Measurements from ENCODE around the gene TTYH3. TPM values are rescaled to one million over a fixed set of nuclear protein-coding genes. Genes with fewer than 3 reads are reported as not detected.

Gene TTYH3
- total and polyA plus RNA-seq, 8 donors = 82.9 to 153 (median 111) TPM

DNA sequence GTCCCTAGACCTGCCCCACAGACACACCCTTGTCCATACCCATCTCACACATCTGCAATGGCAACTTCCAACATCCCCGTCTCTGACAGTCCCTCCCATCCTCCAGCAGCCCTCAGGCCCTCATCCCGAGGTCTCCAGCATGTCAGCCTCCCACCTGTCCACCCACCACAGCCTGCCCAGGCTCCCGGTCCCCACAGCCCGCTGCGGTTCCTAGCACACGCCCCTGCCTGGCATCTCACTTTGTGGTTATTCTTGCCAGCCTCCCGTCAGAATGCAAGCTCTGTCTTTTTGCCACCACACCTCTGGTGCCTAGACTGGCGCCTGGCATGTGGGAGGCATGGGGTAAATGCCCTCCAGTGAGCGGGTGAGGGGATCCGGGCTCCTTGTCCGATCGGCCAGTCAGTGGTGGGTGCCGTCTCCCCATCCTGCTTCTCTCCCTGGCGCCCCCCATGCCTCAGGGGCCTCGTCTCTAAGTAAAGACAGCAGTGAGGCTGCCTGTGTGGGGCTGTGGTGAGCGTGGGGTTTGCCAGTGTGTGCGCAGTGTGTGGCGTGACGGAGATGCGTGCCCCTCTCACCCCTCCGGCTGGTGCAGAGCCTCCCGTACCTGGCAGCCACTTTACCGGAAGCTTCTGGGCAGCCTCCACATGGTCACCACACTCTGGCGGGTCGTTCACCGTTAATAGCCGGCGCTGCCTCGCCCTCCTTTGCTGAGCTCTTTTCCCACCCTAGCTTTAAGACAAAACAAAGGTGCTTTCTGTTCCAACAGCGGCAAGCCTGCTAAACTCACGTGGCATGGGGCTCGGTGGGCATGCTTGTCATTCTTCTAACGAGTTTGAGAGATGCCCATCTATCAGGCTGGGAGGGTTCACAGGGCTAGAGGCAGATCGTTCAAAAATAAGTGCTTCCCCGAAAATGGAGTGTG lies 28.5 kb upstream of the TTYH3 start:
- no peaks in the 10 kb centered on the region for H3K9me3 ChIP-seq
- DNase-seq (peak in 1 of 4 donors; percentile 56), ATAC-seq (no peak)
- no peaks in the 10 kb centered on the region for H3K27me3 ChIP-seq
- H3K4me1 ChIP-seq = peaks cover 5 to 41% of the 10 kb centered on the region in 2 donors
- H3K27ac ChIP-seq = no peak overlapping the region
- peaks cover 0 to 55% of the 10 kb centered on the region in 2 donors for H3K36me3 ChIP-seq
- TF ChIP-seq, protein P1, sequence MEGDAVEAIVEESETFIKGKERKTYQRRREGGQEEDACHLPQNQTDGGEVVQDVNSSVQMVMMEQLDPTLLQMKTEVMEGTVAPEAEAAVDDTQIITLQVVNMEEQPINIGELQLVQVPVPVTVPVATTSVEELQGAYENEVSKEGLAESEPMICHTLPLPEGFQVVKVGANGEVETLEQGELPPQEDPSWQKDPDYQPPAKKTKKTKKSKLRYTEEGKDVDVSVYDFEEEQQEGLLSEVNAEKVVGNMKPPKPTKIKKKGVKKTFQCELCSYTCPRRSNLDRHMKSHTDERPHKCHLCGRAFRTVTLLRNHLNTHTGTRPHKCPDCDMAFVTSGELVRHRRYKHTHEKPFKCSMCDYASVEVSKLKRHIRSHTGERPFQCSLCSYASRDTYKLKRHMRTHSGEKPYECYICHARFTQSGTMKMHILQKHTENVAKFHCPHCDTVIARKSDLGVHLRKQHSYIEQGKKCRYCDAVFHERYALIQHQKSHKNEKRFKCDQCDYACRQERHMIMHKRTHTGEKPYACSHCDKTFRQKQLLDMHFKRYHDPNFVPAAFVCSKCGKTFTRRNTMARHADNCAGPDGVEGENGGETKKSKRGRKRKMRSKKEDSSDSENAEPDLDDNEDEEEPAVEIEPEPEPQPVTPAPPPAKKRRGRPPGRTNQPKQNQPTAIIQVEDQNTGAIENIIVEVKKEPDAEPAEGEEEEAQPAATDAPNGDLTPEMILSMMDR (IDR thresholded peaks at IDR 0.05) = no peak
- H3K4me3 ChIP-seq = no peak overlapping the region
- intact Hi-C loops (cut with DNase I) = no loop called here

DNA sequence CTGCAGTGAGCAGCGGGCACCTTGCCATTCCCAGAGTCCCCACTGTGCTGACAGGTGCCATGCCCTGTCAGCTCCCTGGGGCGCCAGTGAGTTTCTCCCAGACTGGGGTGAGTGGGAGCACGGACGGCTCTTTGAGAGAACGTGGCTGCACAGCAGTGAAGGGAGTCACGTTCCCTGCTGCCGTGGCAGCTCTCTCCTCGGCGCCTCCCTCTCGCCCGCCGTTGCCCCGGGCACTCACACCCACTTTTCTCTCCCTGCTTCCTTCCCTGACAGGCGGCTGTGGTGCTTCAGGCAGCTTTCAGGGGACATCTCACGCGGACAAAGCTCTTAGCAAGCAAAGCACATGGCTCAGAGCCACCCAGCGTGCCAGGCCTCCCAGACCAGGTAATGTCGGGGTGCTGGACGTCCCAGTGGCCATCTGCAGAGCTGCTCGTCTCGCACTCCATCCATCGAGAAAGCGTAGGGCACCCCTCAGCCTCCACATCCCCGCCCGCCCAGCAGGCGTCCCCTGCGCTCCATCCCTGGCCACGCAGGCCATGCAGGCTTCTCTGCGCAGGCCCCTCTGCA lies 27.1 kb upstream of the TTYH3 start:
- H3K27ac ChIP-seq = no peak overlapping the region
- peaks cover 5 to 49% of the 10 kb centered on the region in 2 donors for H3K4me1 ChIP-seq
- no peaks in the 10 kb centered on the region for H3K27me3 ChIP-seq
- H3K9me3 ChIP-seq = no peaks in the 10 kb centered on the region
- DNase-seq (peak in 1 of 4 donors; percentile 61), ATAC-seq (no peak)
- no peak overlapping the region for H3K4me3 ChIP-seq
- H3K36me3 ChIP-seq = peaks cover 0 to 41% of the 10 kb centered on the region in 2 donors
- intact Hi-C loops (cut with DNase I) = no loop called here
- TF ChIP-seq, protein P1 (IDR thresholded peaks at IDR 0.05) = no peak

DNA sequence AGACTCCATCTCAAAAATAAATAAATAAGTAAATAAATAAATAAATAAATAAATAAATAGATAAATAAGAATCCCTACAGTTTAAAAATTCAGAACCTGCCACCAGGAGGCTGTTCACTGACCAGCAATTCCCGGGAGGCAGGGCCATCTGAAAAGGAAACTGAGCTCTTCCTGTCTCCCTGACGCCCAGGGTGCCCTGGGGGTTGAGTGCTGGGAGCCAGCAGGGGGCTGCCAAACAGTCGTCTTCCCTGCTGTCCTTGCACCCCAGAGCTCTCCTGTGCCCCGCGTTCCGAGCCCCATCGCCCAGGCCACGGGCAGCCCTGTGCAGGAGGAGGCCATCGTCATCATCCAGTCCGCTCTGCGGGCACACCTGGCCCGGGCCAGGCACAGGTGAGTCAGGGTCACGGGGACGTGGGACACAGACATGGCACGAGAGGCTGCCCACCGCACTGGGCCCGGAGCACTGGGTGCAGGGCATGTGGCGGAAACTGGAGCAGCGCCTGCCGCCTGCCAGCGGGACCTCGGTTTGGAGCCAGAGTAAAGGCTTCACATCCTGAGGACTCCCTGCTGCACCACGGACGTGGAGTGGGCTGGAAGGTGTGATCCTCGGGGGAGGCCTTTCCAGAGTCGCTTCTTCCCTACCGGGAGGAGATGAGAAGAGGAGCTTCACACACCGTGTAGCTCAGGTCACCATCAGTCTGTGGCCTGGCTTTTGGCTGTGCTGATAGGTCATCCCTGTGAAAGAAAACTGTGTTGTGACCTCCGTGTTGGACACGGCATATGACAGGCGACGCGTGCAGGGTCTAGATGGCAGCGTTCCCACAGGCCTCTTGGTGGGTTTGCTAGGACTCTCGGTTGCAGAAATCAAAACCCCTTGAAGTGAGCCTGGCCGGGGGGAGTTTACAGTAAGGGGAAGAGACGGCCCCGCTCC lies 25.9 kb upstream of the TTYH3 start:
- H3K27me3 ChIP-seq = no peaks in the 10 kb centered on the region
- DNase-seq (peak in 1 of 4 donors; percentile 74), ATAC-seq (no peak)
- no peaks in the 10 kb centered on the region for H3K9me3 ChIP-seq
- peaks cover 5 to 49% of the 10 kb centered on the region in 2 donors for H3K4me1 ChIP-seq
- intact Hi-C loops (cut with DNase I) = no loop called here
- H3K4me3 ChIP-seq = no peak overlapping the region
- TF ChIP-seq, protein P1 (IDR thresholded peaks at IDR 0.05) = no peak
- no peak overlapping the region for H3K27ac ChIP-seq
- H3K36me3 ChIP-seq = peaks cover 0 to 34% of the 10 kb centered on the region in 2 donors

DNA sequence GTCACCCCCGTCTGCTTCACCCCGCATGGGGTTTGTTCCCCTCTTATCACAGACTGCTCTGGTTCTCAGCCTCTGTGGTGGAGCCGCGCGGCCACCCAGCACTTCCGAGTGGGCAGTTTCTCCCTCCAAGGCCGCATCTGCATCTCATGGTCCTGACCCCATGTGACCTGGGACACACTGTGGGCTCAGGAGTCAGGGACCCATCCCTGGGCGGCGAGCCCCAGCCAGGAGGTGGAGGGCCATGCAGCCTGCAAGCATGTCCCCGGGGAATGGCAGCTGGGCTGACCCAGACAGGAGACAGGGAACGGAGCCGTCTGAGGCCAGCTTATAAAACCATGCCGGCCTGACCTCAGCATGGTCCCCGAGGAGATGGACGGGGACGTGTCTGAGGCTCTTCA lies 25.2 kb upstream of the TTYH3 start:
- TF ChIP-seq, protein P1 (IDR thresholded peaks at IDR 0.05) = no peak
- H3K9me3 ChIP-seq = no peaks in the 10 kb centered on the region
- peak overlapping the region in 1 of 2 donors; percentile 92 for H3K27ac ChIP-seq
- peaks cover 5 to 49% of the 10 kb centered on the region in 2 donors for H3K4me1 ChIP-seq
- H3K36me3 ChIP-seq = peaks cover 0 to 28% of the 10 kb centered on the region in 2 donors
- H3K27me3 ChIP-seq = no peaks in the 10 kb centered on the region
- ATAC-seq = no peak
- intact Hi-C loops (cut with DNase I) = no loop called here
- H3K4me3 ChIP-seq = no peak overlapping the region
- DNase-seq = no peak

All from left lung (tissue), 10 donors.